Activated naive CD4-positive, alpha-beta T cell (primary cell): ENCODE measurements around the gene KRT82.
A peak's percentile ranks its signal among the peaks of the same experiment; 100 is the strongest.
"Not testable (repeated sequence)": the region's sequence is repeated elsewhere in the genome, so short reads cannot be mapped to it uniquely, and the experiment has no call there.

Experiments used
- DNase-seq, 4 experiments: peaks; one replicate each; lab custom pipeline; 2025; lab: John Stamatoyannopoulos, UW

Gene KRT82

DNA sequence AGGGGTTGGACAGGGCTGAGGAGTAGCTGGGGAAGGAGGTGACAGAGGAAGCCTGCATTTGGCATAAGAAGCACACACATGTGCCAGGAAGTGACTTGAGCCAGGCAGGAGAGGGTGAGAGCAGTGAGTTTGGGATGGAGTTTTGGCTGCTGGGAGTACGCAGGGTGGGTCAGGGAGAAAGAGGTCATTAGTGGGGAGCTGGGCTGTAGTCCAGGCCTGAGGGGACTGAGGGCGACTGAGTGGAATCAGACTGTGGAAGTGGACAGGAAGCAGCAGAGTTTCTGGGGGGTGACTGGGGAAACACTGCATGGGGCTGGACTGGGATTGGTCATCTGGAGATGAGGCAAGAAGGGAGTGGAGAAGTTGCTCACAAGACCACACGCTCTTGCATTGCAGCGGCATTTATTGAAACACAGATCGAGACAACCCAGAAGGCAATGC lies 46.5 kb downstream of the KRT82 start:
- no peak for DNase-seq

DNA sequence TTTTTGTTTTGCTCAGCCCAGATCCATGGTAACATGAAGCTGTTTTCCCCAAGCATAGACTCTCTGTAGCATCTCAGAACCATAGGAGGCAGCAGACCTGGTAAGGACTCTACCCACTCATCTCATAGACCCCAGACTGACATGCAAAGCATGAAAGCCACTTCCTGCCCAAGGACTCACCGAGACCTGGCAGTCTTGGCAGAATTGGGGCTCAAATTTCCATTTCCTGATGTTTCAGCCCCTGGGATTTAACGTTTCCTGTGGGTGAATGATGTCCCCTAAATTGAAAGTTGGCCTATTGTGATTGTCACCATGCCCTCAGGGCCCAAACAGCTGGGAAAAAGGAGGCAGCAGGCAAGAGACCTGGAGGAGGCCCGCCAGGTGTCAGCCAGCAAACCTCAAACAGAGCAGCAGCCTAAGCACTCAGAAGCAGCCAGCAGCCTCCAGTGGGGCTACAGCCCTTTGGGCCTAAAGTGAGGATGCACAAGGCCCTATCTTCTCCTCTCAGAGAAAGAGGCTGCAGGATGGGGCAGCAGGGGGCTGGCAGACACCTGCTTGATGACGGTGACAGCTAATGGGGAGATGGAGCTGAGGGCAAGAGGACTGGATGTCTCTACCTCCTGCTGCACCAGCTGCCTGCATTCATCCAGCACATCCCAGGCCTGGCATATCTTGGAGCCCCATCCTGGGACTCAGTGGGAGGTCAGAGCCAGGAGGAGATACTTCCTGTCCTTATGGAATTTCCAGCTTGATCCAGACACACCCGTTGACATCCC lies 47.4 kb downstream of the KRT82 start:
- no peak for DNase-seq

DNA sequence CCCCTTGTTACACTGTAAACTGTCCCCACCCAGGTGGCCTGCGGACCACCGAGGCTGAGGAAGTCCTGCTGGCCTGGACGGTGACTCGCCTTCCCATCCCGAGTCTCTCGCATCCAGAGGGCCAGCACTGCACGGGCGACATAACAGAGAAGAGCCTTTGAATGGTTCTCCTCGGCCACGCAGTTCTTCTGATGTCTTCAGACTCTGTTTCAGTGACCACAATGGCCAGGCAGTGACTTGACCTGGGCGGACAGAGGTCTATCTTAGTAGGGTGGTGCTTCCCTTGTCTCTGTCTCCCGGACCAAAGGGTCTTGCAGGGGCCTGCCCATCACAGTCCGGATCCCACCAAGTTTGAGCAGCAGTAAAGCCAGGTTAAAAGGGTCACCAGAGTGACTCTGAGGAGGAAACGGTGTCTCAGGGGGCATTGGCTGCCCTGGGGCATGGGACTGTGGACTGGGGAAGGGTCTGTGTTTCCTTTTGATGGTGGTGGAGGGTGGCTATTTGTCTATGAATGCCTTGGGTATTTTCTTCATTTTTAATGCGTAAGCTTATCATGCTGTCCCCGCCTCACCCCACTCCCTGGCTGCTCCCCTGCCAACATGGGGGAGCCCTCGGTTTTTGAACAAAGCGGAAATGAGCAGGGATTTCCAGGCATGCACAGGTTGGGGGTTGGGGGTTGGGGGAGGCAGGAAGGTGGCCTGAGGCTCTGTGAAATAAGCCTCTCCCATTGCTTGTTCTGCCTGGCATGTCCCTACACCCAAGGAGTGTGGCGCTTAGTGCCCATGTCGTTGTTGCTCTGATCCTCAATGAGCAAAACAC lies 49.2 kb downstream of the KRT82 start:
- DNase-seq, result no peak

DNA sequence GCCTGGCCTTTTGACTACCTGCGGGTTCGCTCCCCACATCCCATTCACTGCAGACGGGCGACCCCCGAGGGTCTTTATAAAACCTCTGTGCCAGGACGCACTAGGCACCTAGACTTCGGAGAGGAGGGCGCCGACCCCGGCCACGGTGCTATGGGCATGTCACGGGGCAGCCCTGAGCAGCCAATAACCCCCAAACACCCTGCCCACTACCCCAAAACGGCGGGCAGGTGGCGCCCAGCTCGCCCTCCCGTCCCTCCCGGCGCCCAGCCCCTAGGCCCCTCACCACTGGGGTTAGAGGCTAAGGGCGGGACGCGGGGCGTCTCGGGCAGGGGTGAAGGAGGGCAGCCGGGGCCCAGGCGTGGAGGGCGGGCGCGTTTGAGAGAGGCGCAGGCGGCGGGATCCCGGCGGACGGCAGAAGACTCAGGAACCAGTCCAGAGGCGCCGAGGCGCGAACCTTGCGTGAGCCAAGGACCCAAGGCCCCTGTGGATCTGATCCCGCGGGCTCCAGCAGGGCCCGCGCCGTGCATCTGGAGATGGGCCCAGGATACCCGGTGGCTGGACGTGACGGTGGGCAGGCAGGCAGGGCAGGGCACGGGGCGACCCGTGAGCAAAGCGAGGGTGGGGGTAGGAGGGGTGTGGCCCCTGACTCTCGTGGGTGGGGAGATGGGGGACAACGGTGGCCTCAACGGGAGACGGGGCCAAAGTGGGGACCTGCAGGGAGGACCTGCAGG lies 49.9 kb downstream of the KRT82 start:
- DNase-seq, result no peak

DNA sequence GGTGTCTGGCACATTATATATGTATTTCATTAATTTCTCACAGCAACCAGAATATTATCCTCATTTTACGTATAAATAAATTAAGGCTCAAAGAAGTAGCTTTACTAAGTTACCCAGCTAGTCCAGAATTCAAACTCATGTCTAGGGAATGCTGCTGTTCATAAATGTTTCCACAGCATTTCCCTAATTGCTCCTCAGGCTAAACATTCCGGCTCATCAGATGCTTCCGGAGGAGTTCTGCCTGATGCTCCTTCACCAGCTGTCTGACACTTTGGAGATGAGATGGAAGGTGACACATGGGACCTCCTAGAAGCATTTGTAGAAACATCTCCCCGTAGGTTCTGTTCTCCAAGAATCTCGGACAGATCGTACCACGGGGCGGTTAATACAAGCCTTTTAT lies 51.0 kb downstream of the KRT82 start:
- no peak for DNase-seq

DNA sequence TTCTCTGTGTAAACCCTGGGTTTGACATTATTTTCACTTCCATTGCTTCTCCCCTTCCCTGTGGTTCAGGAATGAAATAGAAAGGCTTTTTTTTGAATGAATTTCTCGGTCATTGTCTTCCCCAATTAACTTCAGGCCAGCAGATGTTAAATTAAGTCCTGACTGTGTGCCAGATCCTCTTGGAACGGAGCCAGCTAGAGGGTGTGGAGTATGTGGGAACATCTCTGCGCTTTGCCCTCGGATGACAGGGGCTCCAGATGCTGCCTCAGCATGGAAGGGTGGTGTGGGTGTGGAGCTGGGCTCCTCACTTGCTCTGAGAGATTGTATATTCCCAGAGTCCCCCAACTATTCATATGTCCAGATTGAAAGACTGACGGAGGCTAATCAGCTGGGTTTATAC lies 51.9 kb downstream of the KRT82 start:
- no peak for DNase-seq

DNA sequence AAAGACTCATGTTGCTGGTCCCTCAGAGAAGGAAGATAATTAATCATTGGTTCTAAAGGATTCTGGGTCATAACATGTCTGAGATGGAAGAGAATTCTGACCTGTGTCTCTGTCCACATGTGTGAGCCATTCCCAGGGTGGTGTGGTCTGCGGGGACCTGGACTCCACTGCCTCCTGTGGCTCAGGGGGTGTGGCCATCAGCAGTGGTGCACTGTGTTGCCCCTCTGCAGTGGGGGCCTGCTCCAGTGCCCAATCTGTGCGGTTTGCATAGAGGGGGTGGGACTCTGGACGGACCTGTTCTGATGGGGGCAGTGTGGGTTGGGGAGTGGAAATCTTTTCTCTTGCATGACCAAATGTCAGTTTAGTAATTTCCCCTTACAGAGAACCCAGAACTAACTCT lies 52.4 kb downstream of the KRT82 start:
- DNase-seq, result no peak

DNA sequence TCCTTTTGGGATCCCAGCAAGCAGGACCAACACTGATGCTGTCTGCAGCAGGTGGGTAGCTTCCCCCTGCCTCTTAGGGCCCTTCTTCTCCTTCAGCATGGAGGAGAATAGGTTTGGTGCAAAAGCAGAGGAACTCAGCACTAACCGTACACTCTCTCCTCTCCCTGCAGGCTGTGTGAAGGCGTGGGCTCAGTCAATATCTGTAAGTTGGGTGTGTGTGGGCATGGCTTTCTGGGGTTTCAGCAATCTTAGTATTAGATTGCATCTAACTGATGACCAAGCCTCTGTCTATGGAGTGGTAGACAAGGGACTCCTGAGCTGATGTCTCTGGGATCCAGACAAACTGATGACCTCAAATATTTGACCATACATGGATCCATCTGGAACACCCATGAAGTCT lies 53.2 kb downstream of the KRT82 start:
- no peak for DNase-seq

DNA sequence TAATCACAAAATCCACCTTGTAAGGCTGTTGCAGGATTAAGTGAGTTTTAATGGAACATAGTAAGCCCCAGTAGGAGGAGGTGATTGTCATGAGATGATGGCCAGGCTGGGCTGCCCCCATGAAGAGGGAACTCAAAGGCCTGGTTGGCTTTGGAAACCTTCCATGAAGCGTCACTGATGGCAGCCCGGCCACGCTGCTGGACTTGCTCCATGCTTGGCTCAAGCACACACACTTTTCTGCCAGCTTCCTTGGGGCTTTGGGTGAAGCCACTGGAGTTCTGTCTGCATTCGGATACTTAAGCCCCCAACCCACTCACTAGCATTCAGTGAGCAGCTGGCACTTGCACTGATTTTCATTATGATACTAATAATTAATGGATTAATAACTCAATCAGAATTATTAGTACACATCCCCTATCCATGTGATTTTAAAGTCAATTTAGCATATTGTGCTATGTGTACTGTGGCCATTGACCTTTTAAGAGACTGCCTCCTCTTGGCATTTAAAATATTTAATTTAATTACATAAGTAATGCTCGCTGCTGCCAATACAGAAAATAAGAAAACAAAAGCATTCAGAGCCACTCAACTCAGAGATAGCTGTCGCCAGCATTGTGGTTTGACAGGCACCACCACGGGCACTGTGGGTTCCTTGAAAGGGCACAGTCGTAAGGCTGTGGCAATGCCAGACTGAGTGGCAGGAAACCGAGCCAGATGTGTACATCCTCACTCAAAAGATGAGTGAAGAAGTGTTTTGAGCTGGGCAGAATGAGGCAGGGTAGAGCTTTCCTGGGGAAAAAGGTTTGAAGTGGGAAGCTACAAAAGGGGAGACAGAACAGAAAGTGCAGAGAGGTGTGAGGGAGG lies 54.7 kb downstream of the KRT82 start:
- peak in 2 of 4 experiments; percentile 46 to 52 for DNase-seq

DNA sequence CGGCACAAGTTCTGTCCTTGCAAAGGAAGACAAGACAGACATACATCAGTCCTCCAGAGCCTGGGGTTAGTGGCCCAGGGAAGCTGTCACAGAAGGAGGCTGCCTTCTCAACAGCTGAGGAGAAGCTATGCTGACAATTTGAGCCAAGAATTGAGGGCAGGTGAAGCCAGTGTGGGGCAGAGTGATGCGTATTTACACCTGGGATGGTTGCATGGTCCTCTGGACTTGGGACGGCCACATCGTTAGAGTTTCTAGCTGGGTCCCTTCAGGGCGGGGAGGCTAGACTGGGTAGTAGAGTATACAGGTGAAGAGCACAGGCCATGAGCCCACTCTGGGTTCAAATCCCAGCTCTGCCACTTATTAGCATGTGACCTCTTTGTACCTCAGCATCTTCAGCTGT lies 55.3 kb downstream of the KRT82 start:
- no peak for DNase-seq

DNA sequence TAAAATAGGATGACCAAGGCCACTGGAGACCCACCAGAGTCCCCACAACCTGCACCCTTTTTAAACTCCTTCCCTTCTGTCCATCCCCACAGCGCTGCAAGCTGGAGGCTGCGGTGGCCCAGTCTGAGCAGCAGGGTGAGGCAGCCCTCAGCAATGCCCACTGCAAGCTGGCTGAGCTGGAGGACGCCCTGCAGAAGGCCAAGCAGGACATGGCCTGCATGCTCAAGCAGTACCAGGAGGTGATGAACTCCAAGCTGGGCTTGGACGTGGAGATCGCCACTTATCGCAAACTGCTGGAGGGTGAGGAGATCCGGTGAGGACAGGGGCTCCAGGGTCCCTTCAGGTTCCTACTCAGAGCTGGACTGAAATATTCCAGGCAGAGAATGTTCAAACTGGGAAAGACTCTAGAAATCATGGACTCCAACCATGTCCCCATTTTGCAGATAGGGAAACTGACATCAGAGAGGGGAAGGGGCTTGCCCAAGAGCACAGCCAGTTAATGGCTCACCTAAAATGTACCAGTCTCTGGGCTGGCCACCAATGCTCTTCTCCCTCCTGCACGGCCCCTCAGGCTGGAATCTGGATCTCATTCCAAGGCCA lies 56.0 kb downstream of the KRT82 start:
- no peak for DNase-seq

DNA sequence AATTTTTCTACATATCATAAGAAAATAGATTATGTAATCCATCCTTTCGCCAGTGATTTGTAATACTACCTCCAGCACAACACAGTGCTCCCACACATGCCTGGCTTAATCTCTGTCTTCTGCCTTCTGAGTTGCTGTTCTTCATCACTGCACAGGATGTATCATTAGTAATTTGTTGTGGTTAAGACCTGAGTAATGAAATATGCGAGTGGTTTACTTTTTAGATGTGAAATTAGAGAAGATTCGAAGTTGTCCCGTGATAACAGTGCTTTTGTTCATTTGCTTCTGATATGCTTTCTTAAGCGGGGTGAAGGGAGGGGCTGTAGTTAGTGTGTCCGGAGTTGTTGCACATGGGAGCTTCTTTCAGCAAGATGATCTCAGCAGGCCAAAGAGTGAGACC lies 56.9 kb downstream of the KRT82 start:
- DNase-seq, result no peak

DNA sequence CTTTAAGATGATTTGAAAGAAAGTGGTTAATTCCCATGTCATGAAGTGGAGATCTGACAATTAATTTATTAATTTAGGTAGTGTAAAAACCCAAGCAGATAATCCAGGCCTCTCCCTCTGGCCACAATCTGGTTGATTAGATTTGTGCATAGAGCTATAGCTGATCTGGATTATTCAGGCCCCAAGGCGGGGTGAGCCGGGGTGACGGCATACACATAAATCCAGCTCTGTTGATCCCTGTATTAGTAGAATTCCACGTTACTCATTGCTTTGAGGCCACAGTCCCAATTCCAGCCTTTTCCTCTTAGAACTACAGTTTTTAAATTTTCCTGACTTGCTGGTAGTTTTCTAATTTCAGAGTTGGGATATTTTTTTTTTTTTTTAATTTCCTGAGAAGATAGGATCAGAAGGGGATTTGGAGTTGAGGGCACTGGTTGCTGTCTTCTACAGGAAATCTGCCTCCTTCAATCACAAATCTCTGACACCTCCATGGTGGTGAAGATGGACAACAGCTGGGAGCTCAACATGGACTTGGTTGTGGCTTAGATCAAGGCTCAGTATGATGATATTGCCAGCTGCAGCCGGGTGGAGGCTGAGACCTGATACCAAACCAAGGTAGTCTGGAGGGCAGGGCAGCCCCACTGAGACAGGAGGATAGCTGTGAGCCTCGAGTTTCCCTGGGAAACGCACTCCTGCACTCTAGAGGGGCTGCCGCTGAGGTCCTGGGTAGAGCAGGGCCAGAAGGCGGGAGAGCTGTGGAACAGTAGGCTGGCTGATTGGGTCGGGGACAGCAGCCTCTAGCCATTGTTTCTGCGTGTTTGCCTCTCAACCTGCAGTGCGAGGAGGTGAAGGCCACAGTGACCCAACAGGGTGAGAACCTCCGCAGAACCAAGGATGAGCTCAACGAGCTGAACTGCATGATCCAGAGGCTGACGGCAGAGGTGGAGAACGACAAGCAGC lies 58.3 kb downstream of the KRT82 start:
- no peak for DNase-seq

DNA sequence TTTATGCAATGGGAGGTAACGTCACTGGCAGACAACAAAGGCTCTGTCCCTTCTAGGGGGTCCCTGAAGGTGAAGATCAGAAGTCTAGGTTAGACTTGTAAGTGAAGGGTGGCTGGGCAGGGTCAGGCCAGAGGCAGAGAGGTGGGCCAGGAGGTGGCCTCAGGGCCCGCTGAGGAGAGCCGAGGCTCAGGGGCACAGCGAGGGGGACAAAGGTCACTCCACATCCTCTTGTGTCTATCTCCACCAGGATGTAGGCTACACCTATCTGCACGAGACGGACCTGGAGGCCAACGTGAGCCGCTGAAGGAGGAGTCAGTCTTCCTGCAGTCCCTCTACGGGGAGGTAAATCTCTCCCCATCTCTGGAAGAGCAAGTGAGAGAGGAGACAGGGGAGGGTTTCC lies 59.1 kb downstream of the KRT82 start:
- no peak for DNase-seq

DNA sequence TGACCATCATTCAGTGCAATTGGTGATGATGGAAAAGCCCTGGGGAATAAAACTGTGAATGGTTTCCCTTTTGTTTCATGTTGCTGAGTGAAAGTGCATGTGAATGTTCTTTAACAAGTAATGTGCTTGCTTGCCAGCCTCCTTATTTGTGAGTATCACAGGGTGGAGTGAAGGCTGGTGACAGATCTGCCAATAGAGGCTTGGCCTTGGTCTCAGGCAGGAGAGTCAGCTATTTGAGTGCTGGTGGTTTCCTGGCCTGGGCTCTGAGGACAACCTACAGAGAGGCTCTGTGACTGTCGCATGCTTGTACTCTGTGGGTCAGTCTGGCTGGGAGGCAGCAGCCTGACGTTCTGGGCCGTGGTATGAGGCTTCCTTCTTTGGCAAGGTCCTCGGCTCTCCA lies 59.5 kb downstream of the KRT82 start:
- no peak for DNase-seq

DNA sequence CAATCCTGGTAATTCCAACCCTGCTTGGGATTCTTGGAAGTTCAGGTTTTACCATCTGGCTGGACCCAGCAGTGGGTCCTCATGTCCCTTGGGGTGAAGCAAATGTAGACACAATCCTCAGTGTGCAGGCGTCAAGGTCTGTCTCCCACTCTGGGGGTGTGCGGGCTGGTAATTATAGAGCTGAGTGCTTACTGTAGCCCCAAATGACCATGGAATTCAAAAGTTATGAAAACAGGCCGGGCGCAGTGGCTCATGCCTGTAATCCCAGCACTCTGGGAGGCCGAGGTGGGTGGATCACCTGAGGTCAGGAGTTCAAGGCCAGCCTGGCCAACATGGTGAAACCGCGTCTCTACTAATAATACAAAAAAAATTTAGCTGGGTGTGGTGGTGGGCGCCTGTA lies 61.1 kb downstream of the KRT82 start:
- not testable (repeated sequence) for DNase-seq

DNA sequence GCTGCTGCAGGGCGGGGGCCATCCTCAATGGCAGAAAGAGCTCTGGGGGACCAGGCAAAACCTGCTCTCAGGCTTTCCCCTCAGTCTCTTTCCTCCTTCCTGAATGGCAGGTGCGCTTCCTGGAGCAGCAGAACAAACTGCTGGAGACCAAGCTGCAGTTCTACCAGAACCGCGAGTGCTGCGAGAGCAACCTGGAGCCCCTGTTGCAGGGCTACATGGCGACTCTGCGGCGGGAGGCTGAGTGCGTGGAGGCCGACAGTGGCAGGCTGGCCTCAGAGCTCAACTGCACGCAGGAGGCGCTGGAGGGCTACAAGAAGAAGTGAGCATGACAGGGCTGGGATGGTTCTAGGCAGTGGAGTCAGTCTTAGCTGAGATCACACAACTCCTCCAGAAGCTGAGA lies 62.0 kb downstream of the KRT82 start:
- no peak for DNase-seq
